NB4 (cell line): ENCODE data around the gene NEK4.

Source experiments
- DNase-seq: peaks from one replicate; pipeline ENCODE4 v3.0.0; 2010; ENCODE audit warnings: low read depth
- H3K4me3 ChIP-seq: one replicate; pipeline ENCODE4 v1.5.1; 2011; ENCODE audit warnings: mild to moderate bottlenecking, low read depth, low read length, moderate library complexity
- MYC ChIP-seq: IDR thresholded peaks from 2 replicates; pipeline ENCODE4 v1.6.1; 2011; ENCODE audit warnings: low read depth, low read length
- POLR2A ChIP-seq: IDR thresholded peaks from 2 replicates; pipeline ENCODE4 v1.6.1; 2011; ENCODE audit warnings: mild to moderate bottlenecking; ENCODE audit not compliant: insufficient read length; ENCODE audit errors: extremely low read depth
- TF ChIP-seq, protein P1 (sequence below): IDR thresholded peaks from one replicate; pipeline ENCODE4 v1.5.1; 2012; ENCODE audit warnings: low read depth, low read length
- TF ChIP-seq, protein P2 (sequence below): IDR thresholded peaks from 2 replicates; pipeline ENCODE4 v1.6.1; 2011; ENCODE audit warnings: low read depth, low read length

NEK4 gene

GRCh38 chr3:52685709-52686691, 84.7 kb downstream of the NEK4 start, which contains the start of the genes GNL3 and PBRM1:
Gene GNL3, plus strand, starts transcription at chr3:52686032. Its CDS starts 61 bp downstream, at chr3:52686093.
Gene PBRM1, minus strand, starts transcription at chr3:52685913.
- DNase-seq: peak; percentile 97
- peak within 1 kb of the TSS; percentile 85 for H3K4me3 ChIP-seq
- peak; percentile 99 for TF ChIP-seq MYC
- peak; percentile 90 for TF ChIP-seq POLR2A
- TF ChIP-seq, protein P1, sequence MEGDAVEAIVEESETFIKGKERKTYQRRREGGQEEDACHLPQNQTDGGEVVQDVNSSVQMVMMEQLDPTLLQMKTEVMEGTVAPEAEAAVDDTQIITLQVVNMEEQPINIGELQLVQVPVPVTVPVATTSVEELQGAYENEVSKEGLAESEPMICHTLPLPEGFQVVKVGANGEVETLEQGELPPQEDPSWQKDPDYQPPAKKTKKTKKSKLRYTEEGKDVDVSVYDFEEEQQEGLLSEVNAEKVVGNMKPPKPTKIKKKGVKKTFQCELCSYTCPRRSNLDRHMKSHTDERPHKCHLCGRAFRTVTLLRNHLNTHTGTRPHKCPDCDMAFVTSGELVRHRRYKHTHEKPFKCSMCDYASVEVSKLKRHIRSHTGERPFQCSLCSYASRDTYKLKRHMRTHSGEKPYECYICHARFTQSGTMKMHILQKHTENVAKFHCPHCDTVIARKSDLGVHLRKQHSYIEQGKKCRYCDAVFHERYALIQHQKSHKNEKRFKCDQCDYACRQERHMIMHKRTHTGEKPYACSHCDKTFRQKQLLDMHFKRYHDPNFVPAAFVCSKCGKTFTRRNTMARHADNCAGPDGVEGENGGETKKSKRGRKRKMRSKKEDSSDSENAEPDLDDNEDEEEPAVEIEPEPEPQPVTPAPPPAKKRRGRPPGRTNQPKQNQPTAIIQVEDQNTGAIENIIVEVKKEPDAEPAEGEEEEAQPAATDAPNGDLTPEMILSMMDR: no peak
- TF ChIP-seq, protein P2, sequence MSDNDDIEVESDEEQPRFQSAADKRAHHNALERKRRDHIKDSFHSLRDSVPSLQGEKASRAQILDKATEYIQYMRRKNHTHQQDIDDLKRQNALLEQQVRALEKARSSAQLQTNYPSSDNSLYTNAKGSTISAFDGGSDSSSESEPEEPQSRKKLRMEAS: peak; percentile 99

GRCh38 chr3:52685285-52685708, 85.4 kb downstream of the NEK4 start:
- DNase-seq: peak; percentile 85
- TF ChIP-seq, protein P1: no peak
- TF ChIP-seq MYC: no peak
- TF ChIP-seq POLR2A: no peak
- TF ChIP-seq, protein P2: no peak
- H3K4me3 ChIP-seq: peak overlapping the region; percentile 74

GRCh38 chr3:52684184-52684583, 86.6 kb downstream of the NEK4 start:
- peak overlapping the region; percentile 74 for H3K4me3 ChIP-seq
- TF ChIP-seq, protein P1: no peak
- TF ChIP-seq POLR2A (no peak), MYC (no peak)
- TF ChIP-seq, protein P2: no peak

GRCh38 chr3:52683611-52684010, 87.1 kb downstream of the NEK4 start:
- H3K4me3 ChIP-seq: no peak overlapping the region
- TF ChIP-seq POLR2A (no peak), MYC (no peak)
- TF ChIP-seq, protein P1: no peak
- TF ChIP-seq, protein P2: no peak
- DNase-seq: no peak

More at GRCh38 chr3:52684184-52684583, 86.6 kb downstream of the NEK4 start:
- DNase-seq: no peak

GRCh38 chr3:52682016-52682415, 88.7 kb downstream of the NEK4 start:
- peak; percentile 55 for DNase-seq
- TF ChIP-seq, protein P1: peak; percentile 23
- TF ChIP-seq POLR2A (no peak), MYC (peak; percentile 53; the same call in 1 of the 2 replicates)
- TF ChIP-seq, protein P2: peak; percentile 70
- H3K4me3 ChIP-seq: no peak overlapping the region
